Vagina (tissue), 2 donors: ENCODE results near the gene GNB1L.

ENCODE experiments used
- POLR2A ChIP-seq, 2 donors: fragments of 450-650 bp; IDR thresholded peaks; one replicate each; pipeline ENCODE4 v1.6.1; 2017; ENCODE audit warnings: antibody characterized with exemption in 2 of 2, mild to moderate bottlenecking in 2 of 2, moderate library complexity in 2 of 2
- TF ChIP-seq, protein P1 (sequence below), 3 experiments: fragments of 450-650 bp in 2 of 3; fragments of 200-600 bp in 1 of 3; sonication (generic) in 1 of 3; IDR thresholded peaks; one replicate each; pipeline ENCODE4 v1.5.1; 2017 to 2019; ENCODE audit warnings: antibody characterized with exemption in 3 of 3, mild to moderate bottlenecking in 2 of 3, moderate library complexity in 2 of 3

DNA sequence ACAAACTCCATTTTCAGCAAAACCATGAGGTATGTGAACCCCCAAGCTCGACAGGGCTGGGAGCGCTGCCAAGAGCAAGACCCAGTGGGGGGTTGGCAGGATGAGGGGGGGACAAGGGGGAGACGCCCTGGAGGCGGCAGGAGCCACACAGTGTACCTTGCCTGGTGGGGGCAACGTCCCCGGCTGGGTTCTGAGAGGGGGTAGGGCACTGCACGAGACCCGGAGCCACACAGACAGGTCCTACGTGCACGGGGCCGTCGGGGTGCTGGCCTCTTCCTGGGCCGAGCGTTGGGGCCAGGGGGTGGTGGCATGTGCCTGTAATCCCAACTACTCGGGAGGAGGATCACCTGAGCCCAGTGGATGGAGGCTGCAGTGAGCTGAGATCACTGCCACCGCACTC, 65.3 kb downstream of the GNB1L start:
- TF ChIP-seq, protein P1, sequence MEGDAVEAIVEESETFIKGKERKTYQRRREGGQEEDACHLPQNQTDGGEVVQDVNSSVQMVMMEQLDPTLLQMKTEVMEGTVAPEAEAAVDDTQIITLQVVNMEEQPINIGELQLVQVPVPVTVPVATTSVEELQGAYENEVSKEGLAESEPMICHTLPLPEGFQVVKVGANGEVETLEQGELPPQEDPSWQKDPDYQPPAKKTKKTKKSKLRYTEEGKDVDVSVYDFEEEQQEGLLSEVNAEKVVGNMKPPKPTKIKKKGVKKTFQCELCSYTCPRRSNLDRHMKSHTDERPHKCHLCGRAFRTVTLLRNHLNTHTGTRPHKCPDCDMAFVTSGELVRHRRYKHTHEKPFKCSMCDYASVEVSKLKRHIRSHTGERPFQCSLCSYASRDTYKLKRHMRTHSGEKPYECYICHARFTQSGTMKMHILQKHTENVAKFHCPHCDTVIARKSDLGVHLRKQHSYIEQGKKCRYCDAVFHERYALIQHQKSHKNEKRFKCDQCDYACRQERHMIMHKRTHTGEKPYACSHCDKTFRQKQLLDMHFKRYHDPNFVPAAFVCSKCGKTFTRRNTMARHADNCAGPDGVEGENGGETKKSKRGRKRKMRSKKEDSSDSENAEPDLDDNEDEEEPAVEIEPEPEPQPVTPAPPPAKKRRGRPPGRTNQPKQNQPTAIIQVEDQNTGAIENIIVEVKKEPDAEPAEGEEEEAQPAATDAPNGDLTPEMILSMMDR (IDR thresholded peaks at IDR 0.05), result no peak
- no peak for TF ChIP-seq POLR2A (IDR thresholded peaks at IDR 0.05)
